ENCODE data around the gene RPL10. TPM values are rescaled to one million over a fixed set of nuclear protein-coding genes. Genes with fewer than 3 reads are reported as not detected.

RPL10 gene
- total and polyA plus RNA-seq, 2 of the 13 experiments (the other 11 are each of a cell fraction or from before 2014, with no cell fraction given): 2,381 to 4,713 TPM

- ATAC-seq: no peak
- peak overlapping the region; percentile 94; the same call in 1 of the 2 replicates for H3K9ac ChIP-seq (ENCODE audit: insufficient read depth, low read depth, low read length)
- no peaks in the 10 kb centered on the region for H3K27me3 ChIP-seq (ENCODE audit: control insufficient read depth in 1 of 2, insufficient read depth in 2 of 2, low read length in 2 of 2)
- no peak overlapping the region for H3K27ac ChIP-seq (ENCODE audit: extremely low read length, insufficient read depth, low read length)
- H3K4me2 ChIP-seq (ENCODE audit: low read depth, low read length): peak overlapping the region; percentile 83; the same call in 1 of the 2 replicates
- H3K36me3 ChIP-seq (replicated peaks in 1 of 2; ENCODE audit: control insufficient read depth in 1 of 2, insufficient read depth in 2 of 2, low read length in 2 of 2): no peaks in the 10 kb centered on the region
- in situ Hi-C loops (cut with HindIII; ENCODE audit: extremely low pct_ligation_motif_present, low pct_unique_long_range_greater_than_20kb) (no loop called here), intact Hi-C loops (cut with micrococcal nuclease; ENCODE audit: unreplicated experiment) (no loop called here)
- H2AFZ ChIP-seq (ENCODE audit: low read length): no peak overlapping the region
- 0 out of 6 replicates have a peak overlapping the region, but pooled peaks of 1 of the 3 experiments have one; percentile 76 for H3K4me3 ChIP-seq (replicated peaks in 1 of 3; ENCODE audit: insufficient read depth in 1 of 3, low read depth in 2 of 3, low read length in 3 of 3)
- 99% methylated on average over 9 of the region's 14 CpGs for WGBS (ENCODE audit: low lambda C conversion rate)
- H4K20me1 ChIP-seq (ENCODE audit: insufficient read depth, low read length): no peaks in the 10 kb centered on the region
- H3K9me3 ChIP-seq (ENCODE audit: low read length): no peaks in the 10 kb centered on the region
- BruUV-seq (replicated peaks): no TSS peak
- DNase-seq (ENCODE audit: low spot score): no peak
- H3K4me1 ChIP-seq (ENCODE audit: insufficient read depth, low read length): peaks cover 38% of the 10 kb centered on the region
- ChIA-PET CTCF (ENCODE audit: low intra/inter-chr PET ratio, low total read pairs) (no interaction called here), POLR2A (interaction anchor here (1.4 kb wide), 1 partner anchor 17 kb away, joined by 5 read pairs; the partner anchor contains the start of gene RPL10)
- TF ChIP-seq XRCC5 (optimal IDR thresholded peaks at IDR 0.05; ENCODE audit: low read length) (no peak), ZNF331 (CRISPR knock-in tag; IDR thresholded peaks at IDR 0.05) (no peak), ZFP36L2 (CRISPR knock-in tag; IDR thresholded peaks at IDR 0.05) (no peak), ZBTB8A (CRISPR knock-in tag; IDR thresholded peaks at IDR 0.05; ENCODE audit: borderline replicate concordance, low read depth) (no peak)
- no peak for FAIRE-seq
- H3K79me2 ChIP-seq (ENCODE audit: insufficient read depth, low read length): peaks cover 8% of the 10 kb centered on the region
These were observed 17.4 kb upstream of the RPL10 start for GRCh38 chrX:154380787-154381186.

GRCh38 chrX:154381271-154381670, 16.9 kb upstream of the RPL10 start:
- Histone ChIP-seq H3K27ac (ENCODE audit: extremely low read length, insufficient read depth, low read length) (no peak overlapping the region), H3K9ac (ENCODE audit: insufficient read depth, low read depth, low read length) (no peak overlapping the region)
- FAIRE-seq: no peak
- TF ChIP-seq AKAP8 (CRISPR knock-in tag; IDR thresholded peaks at IDR 0.05) (no peak), KIAA2018 (CRISPR knock-in tag; IDR thresholded peaks at IDR 0.05; ENCODE audit: borderline replicate concordance) (no peak), DPF2 (CRISPR knock-in tag; IDR thresholded peaks at IDR 0.05; ENCODE audit: borderline replicate concordance, low read depth) (no peak), ZNF775 (CRISPR knock-in tag; IDR thresholded peaks at IDR 0.05; ENCODE audit: borderline replicate concordance) (no peak), ZNF691 (CRISPR knock-in tag; IDR thresholded peaks at IDR 0.05; ENCODE audit: borderline replicate concordance, low read depth) (no peak), ZNF331 (CRISPR knock-in tag; IDR thresholded peaks at IDR 0.05) (no peak), AHR (CRISPR knock-in tag; IDR thresholded peaks at IDR 0.05) (no peak)

More at GRCh38 chrX:154381271-154381670, 16.9 kb upstream of the RPL10 start:
- POLR2A ChIA-PET: interaction anchor here (1.4 to 1.8 kb wide), 2 partner anchors 8 to 17 kb away, joined by 4 to 5 read pairs; partner anchors contain the start of gene RPL10
- Histone ChIP-seq H4K20me1 (ENCODE audit: insufficient read depth, low read length) (no peaks in the 10 kb centered on the region), H3K9me3 (ENCODE audit: low read length) (no peaks in the 10 kb centered on the region), H3K79me2 (ENCODE audit: insufficient read depth, low read length) (peaks cover 8% of the 10 kb centered on the region), H3K27me3 (ENCODE audit: control insufficient read depth in 1 of 2, insufficient read depth in 2 of 2, low read length in 2 of 2) (no peaks in the 10 kb centered on the region), H3K4me1 (ENCODE audit: insufficient read depth, low read length) (peaks cover 38% of the 10 kb centered on the region), H2AFZ (ENCODE audit: low read length) (no peak overlapping the region), H3K4me2 (ENCODE audit: low read depth, low read length) (no peak overlapping the region), H3K36me3 (replicated peaks in 1 of 2; ENCODE audit: control insufficient read depth in 1 of 2, insufficient read depth in 2 of 2, low read length in 2 of 2) (no peaks in the 10 kb centered on the region), H3K4me3 (replicated peaks in 1 of 3; ENCODE audit: insufficient read depth in 1 of 3, low read depth in 2 of 3, low read length in 3 of 3) (no peak overlapping the region)
- no TSS peak for BruUV-seq (replicated peaks)
- DNase-seq (ENCODE audit: low spot score): no peak
- 40% methylated on average over 2 of the region's 6 CpGs for WGBS (ENCODE audit: low lambda C conversion rate)
- intact Hi-C loops (cut with micrococcal nuclease; ENCODE audit: unreplicated experiment): no loop called here
- in situ Hi-C loops (cut with HindIII; ENCODE audit: extremely low pct_ligation_motif_present, low pct_unique_long_range_greater_than_20kb): no loop called here
- ATAC-seq: no peak
- CTCF ChIA-PET (ENCODE audit: low intra/inter-chr PET ratio, low total read pairs): no interaction called here

All from HepG2 (cell line).